Retinal pigment epithelial cell (primary cell): ENCODE results near the gene CC2D1B.

Source experiments
- DNase-seq: peaks from one replicate; pipeline ENCODE4 v3.0.0-alpha.2; 2010; ENCODE audit warnings: low read depth
- H3K4me3 ChIP-seq: 2 replicates; pipeline ENCODE4 v1.5.1; 2011; ENCODE audit warnings: mild to moderate bottlenecking, low read length, control low read depth, moderate library complexity
- CTCF ChIP-seq: conservative IDR thresholded peaks from 2 replicates; pipeline ENCODE4 v1.5.1; 2011; ENCODE audit warnings: low read depth, low read length, control low read depth, inconsistent platforms

Gene CC2D1B

DNA sequence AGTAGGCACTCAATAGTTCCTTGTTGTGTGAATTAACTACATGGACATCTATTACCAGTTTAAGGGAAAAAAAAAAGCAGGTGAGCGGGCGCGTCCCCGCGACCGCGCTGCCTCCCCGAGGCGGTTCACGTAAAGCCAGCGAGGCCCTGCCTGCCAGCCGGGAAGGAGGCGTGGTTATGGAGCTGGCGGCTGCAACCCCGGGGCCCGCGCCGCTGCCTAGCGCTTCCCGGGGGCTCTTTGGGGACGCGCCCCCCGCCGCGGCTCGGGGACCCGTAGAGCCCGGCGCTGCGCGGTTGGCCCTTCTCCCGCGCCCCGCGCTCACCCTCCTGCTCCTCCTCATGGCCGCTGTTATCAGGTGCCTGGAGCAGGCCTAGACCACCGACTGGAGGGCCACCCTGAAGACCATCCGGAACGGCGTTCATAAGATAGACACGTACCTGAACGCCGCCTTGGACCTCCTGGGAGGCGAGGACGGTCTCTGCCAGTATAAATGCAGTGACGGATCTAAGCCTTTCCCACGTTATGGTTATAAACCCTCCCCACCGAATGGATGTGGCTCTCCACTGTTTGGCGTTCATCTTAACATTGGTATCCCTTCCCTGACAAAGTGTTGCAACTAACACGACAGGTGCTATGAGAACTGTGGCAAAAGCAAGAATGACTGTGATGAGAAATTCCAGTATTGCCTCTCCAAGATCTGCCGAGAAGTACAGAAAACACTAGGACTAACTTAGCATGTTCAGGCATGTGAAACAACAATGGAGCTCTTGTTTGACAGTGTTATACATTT lies 2.6 kb upstream of the CC2D1B start:
- H3K4me3 ChIP-seq, result peak overlapping the region; percentile 43
- TF ChIP-seq CTCF, result peak; percentile 23
- no peak for DNase-seq

DNA sequence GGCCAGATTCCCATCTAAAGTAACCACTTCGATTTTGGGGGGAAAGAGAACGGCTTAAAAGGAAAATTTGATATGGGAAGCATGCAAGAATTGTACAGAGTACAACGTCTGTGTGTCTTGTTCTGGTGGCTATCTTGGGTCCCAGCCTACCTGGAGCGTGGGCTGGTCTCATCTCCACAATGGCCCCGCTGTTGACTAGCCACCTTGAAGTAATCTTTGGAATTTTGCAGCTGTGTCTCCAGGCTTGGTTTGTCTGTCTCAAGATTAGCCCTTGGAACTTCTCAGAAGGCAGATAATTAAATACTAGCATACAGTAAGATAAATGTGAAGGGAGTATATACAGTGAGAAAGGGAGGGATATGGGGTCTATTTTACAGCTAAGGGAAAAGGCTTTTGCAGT lies 1.3 kb upstream of the CC2D1B start:
- no peak overlapping the region for H3K4me3 ChIP-seq
- DNase-seq, result no peak
- no peak for TF ChIP-seq CTCF

- DNase-seq, result no peak
- peak overlapping the region; percentile 93 for H3K4me3 ChIP-seq
These were observed 467 bp upstream of the CC2D1B start for GRCh38 chr1:52366517-52366827.

GRCh38 chr1:52365071-52365745 lies 797 bp downstream of the CC2D1B start:
- peak; percentile 39 for DNase-seq
- H3K4me3 ChIP-seq, result peak overlapping the region; percentile 93
- no peak for TF ChIP-seq CTCF

More at GRCh38 chr1:52366517-52366827, 467 bp upstream of the CC2D1B start:
- TF ChIP-seq CTCF, result no peak

DNA sequence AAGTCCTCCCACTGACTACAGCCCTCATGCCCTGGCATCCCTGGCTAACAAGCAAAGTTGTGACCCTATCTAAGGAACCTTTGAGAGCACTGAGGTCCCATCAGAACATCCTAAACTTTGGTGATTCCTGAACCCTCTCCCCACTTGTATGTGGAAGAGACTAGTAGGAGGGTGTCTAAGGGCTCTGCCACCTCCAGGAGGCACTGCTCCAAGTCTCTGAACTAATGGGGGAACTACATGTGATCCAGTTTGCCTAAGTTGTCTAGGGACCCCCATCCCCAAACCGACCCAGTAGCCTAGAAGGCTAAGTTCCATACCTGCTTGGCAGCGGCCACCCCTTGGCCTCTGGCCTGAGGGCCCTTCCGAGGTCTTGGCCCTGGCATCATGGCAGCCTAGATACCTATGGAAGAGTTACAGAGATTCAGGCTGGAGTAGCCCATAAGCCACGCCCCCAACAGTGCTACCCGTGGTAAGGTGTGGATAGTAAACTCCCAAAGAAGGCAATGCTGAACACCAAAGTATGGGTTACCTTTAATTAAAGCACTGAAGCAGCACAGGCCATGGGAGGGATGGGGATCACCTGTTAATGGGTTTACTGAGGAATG lies 1.7 kb downstream of the CC2D1B start:
- no peak for DNase-seq
- peak overlapping the region; percentile 93 for H3K4me3 ChIP-seq
- peak; percentile 2 for TF ChIP-seq CTCF

- DNase-seq, result no peak
- no peak overlapping the region for H3K4me3 ChIP-seq
- TF ChIP-seq CTCF, result no peak
These were observed 5.4 kb downstream of the CC2D1B start for GRCh38 chr1:52360595-52360968.
